Spleen (tissue), 11 donors: ENCODE results near the gene PPP2R5C. TPM values are rescaled to one million over a fixed set of nuclear protein-coding genes. Genes with fewer than 3 reads are reported as not detected.
A peak's percentile ranks its signal among the peaks of the same experiment; 100 is the strongest.

Experiments used
- DNase-seq: peaks from one replicate; pipeline ENCODE4 v3.0.0-alpha.2; 2020
- H3K27ac ChIP-seq, 8 donors: fragments of 200-600 bp; sonication (generic) in 7 of 8; 1 replicate in 4 of 8; 2 replicates in 4 of 8; pipeline versions ENCODE4 v1.5.0 to v1.8.0; 2016 to 2021; ENCODE audit warnings: inconsistent platforms in 4 of 8, mild to moderate bottlenecking in 4 of 8, moderate library complexity in 1 of 8
- H3K27me3 ChIP-seq, 7 donors: fragments of 200-600 bp; sonication (generic) in 6 of 7; replicated peaks in 1 of 7; 1 replicate in 4 of 7; 2 replicates in 3 of 7; pipeline versions ENCODE4 v1.5.0 to v1.8.0; 2016 to 2021; ENCODE audit warnings: inconsistent platforms in 3 of 7, mild to moderate bottlenecking in 1 of 7
- H3K36me3 ChIP-seq, 6 donors: fragments of 200-600 bp; sonication (generic) in 5 of 6; 1 replicate in 4 of 6; 2 replicates in 2 of 6; pipeline versions ENCODE4 v1.5.0 to v1.8.0; 2016 to 2021; ENCODE audit warnings: inconsistent platforms in 2 of 6
- H3K4me1 ChIP-seq, 6 donors: fragments of 200-600 bp; sonication (generic) in 5 of 6; 1 replicate in 3 of 6; 2 replicates in 3 of 6; pipeline versions ENCODE4 v1.5.0 to v1.8.0; 2016 to 2021; ENCODE audit warnings: inconsistent platforms in 3 of 6
- H3K4me3 ChIP-seq, 8 donors: fragments of 200-600 bp; sonication (generic) in 7 of 8; 1 replicate in 4 of 8; 2 replicates in 4 of 8; pipeline versions ENCODE4 v1.5.0 to v1.8.0; 2016 to 2021; ENCODE audit warnings: inconsistent platforms in 4 of 8, mild to moderate bottlenecking in 4 of 8, moderate library complexity in 2 of 8
- H3K9me3 ChIP-seq, 8 donors: fragments of 200-600 bp; sonication (generic) in 7 of 8; 1 replicate in 4 of 8; 2 replicates in 4 of 8; pipeline versions ENCODE4 v1.5.0 to v1.8.0; 2016 to 2021; ENCODE audit warnings: inconsistent platforms in 4 of 8
- CTCF ChIP-seq, 11 experiments: fragments of 200-600 bp in 7 of 11; fragments of 450-650 bp in 4 of 11; sonication (generic) in 4 of 11; IDR thresholded peaks in 8 of 11; conservative IDR thresholded peaks in 3 of 11; 1 replicate in 7 of 11; 2 replicates in 4 of 11; pipeline versions ENCODE4 v1.4.0 to v1.8.0; 2016 to 2021; ENCODE audit warnings: antibody characterized with exemption in 11 of 11, inconsistent platforms in 4 of 11, mild to moderate bottlenecking in 1 of 11
- POLR2A ChIP-seq, 3 donors: fragments of 450-650 bp; IDR thresholded peaks; one replicate each; pipeline ENCODE4 v1.5.1; 2017; ENCODE audit warnings: antibody characterized with exemption in 3 of 3, mild to moderate bottlenecking in 1 of 3
- POLR2AphosphoS5 ChIP-seq, 3 donors: sonication (generic); formaldehyde crosslinking; IDR thresholded peaks; one replicate each; pipeline ENCODE4 v1.5.1; 2017; ENCODE audit warnings: antibody characterized with exemption in 3 of 3
- WGBS, 5 donors: extraction: QIAGEN DNeasy Blood & Tissue Kit in 3 of 5; methylation state at CpG; one replicate each; pipeline versions ENCODE4 v1.1.5 to v1.1.7; 2013 to 2018; 5-methylcytosine and 5-hydroxymethylcytosine counted together
- intact Hi-C: fragments of 100-400 bp; cut with DNase I; formaldehyde crosslinking; loops from one replicate; pipeline ENCODE4 v1.15.0; 2023; ENCODE audit warnings: low total_unique reads
- polyA plus RNA-seq, 3 donors: library from polyadenylated mRNA; stranded (reverse); fragments of 200-250 nt; gene quantifications; one replicate each; pipeline ENCODE4 v1.2.1, GENCODE V29; 2013
- total RNA-seq, 7 donors: library from RNA; depleted of rRNA in 3 of 7; stranded (reverse); fragments of >200 nt in 3 of 7; fragmentation: NEBNext Ultra II Directional in 4 of 7; extraction: Animal tissue kit (Norgen Biotek cat#: 25700) in 4 of 7; gene quantifications; one replicate each; pipeline versions ENCODE4 v1.1.0 to v1.2.1, GENCODE V29; 2016 to 2021
- donor health status: healthy with polysubstance abuse.
- donor health status: DM: no; HTN: no; CAD: no; lungs with moderate emphysema.
- donor health status: DM: no; HTN: no; CAD: no.
- donor health status: Bipolar disorder and iron deficiency.
- donor health status: healthy.
- donor health status: DM: no; HTN: no; CAD: no.
- donor health status: DM: yes; HTN: yes; CAD: no.

The PPP2R5C gene
- total and polyA plus RNA-seq, 10 donors: 80.8 to 322 (median 198) TPM

- Histone ChIP-seq H3K4me1 (peaks cover 52 to 100% (median 83%) of the 10 kb centered on the region in 6 donors), H3K27me3 (no peaks in the 10 kb centered on the region), H3K4me3 (no peak overlapping the region), H3K27ac (peak overlapping the region in 4 of 8 donors; percentile 45 to 69 (median 61)), H3K9me3 (no peaks in the 10 kb centered on the region), H3K36me3 (peaks cover 0 to 26% (median 0%) of the 10 kb centered on the region in 6 donors)
- TF ChIP-seq POLR2AphosphoS5 (IDR thresholded peaks at IDR 0.05) (no peak), POLR2A (IDR thresholded peaks at IDR 0.05) (no peak), CTCF (IDR thresholded peaks at IDR 0.05 in 8 of 11, conservative IDR thresholded peaks at IDR 0.05 in 3 of 11) (no peak)
- intact Hi-C loops: no loop called here
- 78 to 86% (median 78%) methylated on average over 3 of the region's 3 CpGs for WGBS, 5 donors
- DNase-seq: no peak
These were observed 83.2 kb downstream of the PPP2R5C start for GRCh38 chr14:101844751-101845150.

GRCh38 chr14:101845496-101845895 lies 84.0 kb downstream of the PPP2R5C start:
- Histone ChIP-seq H3K4me1 (peaks cover 55 to 100% (median 83%) of the 10 kb centered on the region in 6 donors), H3K27ac (peak overlapping the region in 3 of 8 donors; percentile 54 to 69 (median 68)), H3K27me3 (no peaks in the 10 kb centered on the region), H3K9me3 (no peaks in the 10 kb centered on the region), H3K36me3 (peaks cover 0 to 22% (median 0%) of the 10 kb centered on the region in 6 donors), H3K4me3 (no peak overlapping the region)
- no peak for DNase-seq
- intact Hi-C loops: no loop called here
- WGBS, 5 donors: 71 to 94% (median 77%) methylated on average over 2 of the region's 2 CpGs
- TF ChIP-seq CTCF (IDR thresholded peaks at IDR 0.05 in 8 of 11, conservative IDR thresholded peaks at IDR 0.05 in 3 of 11) (no peak), POLR2A (IDR thresholded peaks at IDR 0.05) (no peak), POLR2AphosphoS5 (IDR thresholded peaks at IDR 0.05) (no peak)

- 80 to 88% (median 86%) methylated on average over 7 to 10 of the region's 10 CpGs for WGBS, 5 donors
- intact Hi-C loops: no loop called here
- no peak for TF ChIP-seq POLR2A (IDR thresholded peaks at IDR 0.05)
- no peak for TF ChIP-seq CTCF (IDR thresholded peaks at IDR 0.05 in 8 of 11, conservative IDR thresholded peaks at IDR 0.05 in 3 of 11)
- TF ChIP-seq POLR2AphosphoS5 (IDR thresholded peaks at IDR 0.05): peak in 1 of 3 donors; percentile 16
These were observed 84.4 kb downstream of the PPP2R5C start for GRCh38 chr14:101845896-101846295.

GRCh38 chr14:101849125-101849524 lies 87.6 kb downstream of the PPP2R5C start:
- Histone ChIP-seq H3K4me1 (peaks cover 56 to 100% (median 86%) of the 10 kb centered on the region in 6 donors), H3K27ac (peak overlapping the region in 4 of 8 donors; percentile 1 to 43 (median 30)), H3K36me3 (peaks cover 0 to 27% (median 0%) of the 10 kb centered on the region in 6 donors), H3K4me3 (no peak overlapping the region), H3K9me3 (no peaks in the 10 kb centered on the region), H3K27me3 (no peaks in the 10 kb centered on the region)
- 61 to 72% (median 69%) methylated on average over 10 of the region's 10 CpGs for WGBS, 5 donors
- DNase-seq: no peak
- intact Hi-C loops: no loop called here
- TF ChIP-seq CTCF (IDR thresholded peaks at IDR 0.05 in 8 of 11, conservative IDR thresholded peaks at IDR 0.05 in 3 of 11): no peak
- TF ChIP-seq POLR2AphosphoS5 (IDR thresholded peaks at IDR 0.05): peak in 1 of 3 donors; percentile 21

More at GRCh38 chr14:101845896-101846295, 84.4 kb downstream of the PPP2R5C start:
- Histone ChIP-seq H3K4me3 (no peak overlapping the region), H3K27ac (peak overlapping the region in 3 of 8 donors; percentile 54 to 69 (median 68)), H3K9me3 (no peaks in the 10 kb centered on the region), H3K36me3 (peaks cover 0 to 22% (median 0%) of the 10 kb centered on the region in 6 donors), H3K27me3 (no peaks in the 10 kb centered on the region), H3K4me1 (peaks cover 55 to 100% (median 83%) of the 10 kb centered on the region in 6 donors)
- no peak for DNase-seq
